ENCODE measurements around the gene AGO3.

DNA sequence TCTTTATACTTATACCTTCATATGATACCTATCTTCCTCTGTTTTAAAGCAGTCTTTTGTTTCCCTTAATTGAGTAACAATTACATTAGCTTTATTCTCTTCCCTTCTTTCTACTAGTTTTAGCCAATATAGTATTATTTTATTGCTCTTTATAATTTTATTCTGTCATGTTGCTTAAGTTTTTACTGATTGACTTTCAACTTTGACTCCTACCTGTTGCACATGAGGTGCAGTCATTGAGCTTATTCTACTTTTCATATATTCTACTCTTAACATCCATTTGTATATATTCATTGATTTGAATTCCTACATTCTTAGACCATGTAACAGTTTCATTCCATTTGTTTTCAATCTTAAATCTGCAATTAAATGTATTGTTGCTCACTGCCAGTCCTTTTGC, 49.2 kb downstream of the AGO3 start:
- TF ChIP-seq, protein P1, sequence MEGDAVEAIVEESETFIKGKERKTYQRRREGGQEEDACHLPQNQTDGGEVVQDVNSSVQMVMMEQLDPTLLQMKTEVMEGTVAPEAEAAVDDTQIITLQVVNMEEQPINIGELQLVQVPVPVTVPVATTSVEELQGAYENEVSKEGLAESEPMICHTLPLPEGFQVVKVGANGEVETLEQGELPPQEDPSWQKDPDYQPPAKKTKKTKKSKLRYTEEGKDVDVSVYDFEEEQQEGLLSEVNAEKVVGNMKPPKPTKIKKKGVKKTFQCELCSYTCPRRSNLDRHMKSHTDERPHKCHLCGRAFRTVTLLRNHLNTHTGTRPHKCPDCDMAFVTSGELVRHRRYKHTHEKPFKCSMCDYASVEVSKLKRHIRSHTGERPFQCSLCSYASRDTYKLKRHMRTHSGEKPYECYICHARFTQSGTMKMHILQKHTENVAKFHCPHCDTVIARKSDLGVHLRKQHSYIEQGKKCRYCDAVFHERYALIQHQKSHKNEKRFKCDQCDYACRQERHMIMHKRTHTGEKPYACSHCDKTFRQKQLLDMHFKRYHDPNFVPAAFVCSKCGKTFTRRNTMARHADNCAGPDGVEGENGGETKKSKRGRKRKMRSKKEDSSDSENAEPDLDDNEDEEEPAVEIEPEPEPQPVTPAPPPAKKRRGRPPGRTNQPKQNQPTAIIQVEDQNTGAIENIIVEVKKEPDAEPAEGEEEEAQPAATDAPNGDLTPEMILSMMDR (IDR thresholded peaks at IDR 0.05; ENCODE audit: insufficient read depth, low read depth, low read length) = no peak
- no peak for TF ChIP-seq EZH2 (IDR thresholded peaks at IDR 0.05; ENCODE audit: insufficient read depth, low read length)

Data from astrocyte (in vitro differentiated cells and primary cell).